T-helper 1 cell (primary cell): Measurements from ENCODE around the gene NEMP1.
A peak's percentile ranks its signal among the peaks of the same experiment; 100 is the strongest.
"Not testable (repeated sequence)": the region's sequence is repeated elsewhere in the genome, so short reads cannot be mapped to it uniquely, and the experiment has no call there.

Source experiments
- DNase-seq, 5 donors: peaks; one replicate each; pipeline ENCODE4 v3.0.0-alpha.2; 2012 to 2020

The NEMP1 gene

DNA sequence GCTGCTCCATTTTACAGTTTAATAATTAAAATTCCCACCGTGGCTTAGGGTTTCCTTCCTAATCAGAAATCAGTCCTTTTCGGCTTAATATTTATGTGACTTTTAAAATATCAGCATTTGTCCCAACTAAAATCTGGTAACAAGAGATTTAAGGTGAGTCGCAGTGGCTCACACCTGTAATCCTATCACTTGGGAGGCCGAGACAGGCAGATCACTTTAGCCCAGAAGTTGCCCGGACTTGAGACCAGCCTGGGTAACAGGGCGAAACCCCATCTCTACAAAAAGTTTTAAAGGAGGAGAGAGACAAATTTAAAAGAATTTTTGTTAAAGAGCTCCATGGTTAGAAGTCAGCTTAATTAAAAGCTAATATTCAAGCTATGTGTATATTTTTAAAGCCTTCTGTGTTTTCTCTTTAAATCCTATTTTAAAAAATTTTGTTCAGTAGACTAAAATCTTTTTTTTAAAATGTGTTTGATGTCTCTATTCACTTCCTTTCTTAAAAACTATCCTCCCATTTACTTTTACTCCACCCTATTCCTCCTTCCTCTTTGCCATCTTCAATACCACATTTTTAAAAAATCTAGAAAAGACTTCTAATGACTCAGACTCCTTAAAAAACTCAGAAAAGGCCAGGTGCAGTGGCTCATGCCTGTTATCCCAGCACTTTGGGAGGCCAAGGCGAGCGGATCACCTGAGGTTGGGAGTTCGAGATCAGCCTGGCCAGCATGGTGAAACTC lies 58.4 kb downstream of the NEMP1 start:
- no peak for DNase-seq

DNA sequence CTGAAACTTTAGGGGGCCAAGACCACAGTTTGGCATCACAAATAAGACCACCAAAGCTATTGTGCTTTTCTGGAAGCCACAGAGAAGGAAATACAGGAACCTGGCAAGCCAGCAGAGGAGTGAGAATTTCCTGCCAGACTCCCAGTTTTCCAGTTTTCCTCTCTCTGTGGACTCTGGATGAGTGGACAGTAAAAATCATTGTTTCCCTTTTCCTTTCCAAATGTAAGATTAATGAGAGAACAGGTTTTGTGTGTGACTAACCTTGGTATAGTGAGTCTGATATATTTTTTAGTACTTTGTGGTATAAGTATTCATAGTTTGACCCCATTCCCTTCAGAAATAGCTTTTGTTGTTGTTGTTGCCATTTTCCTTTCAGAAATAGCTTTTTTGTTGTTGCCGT lies 59.7 kb downstream of the NEMP1 start:
- DNase-seq = no peak

DNA sequence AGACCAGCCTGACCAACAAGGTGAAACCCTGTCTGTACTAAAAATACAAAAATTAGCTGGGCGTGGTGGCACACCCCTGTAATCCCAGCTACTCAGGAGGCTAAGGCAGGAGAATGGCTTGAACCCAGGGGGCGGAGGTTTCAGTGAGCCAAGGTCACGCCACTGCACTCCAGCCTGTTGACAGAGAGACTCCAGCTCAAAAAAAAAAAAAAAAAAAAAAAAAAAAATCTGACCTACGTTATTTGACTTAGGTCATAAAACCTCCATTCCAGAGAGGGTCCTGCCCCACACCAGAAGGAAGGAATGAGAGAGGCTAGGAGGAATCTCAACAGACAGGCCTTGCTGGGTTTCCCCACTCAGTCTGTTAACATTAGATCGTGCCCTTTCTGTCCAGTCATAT lies 60.2 kb downstream of the NEMP1 start:
- not testable (repeated sequence) for DNase-seq

DNA sequence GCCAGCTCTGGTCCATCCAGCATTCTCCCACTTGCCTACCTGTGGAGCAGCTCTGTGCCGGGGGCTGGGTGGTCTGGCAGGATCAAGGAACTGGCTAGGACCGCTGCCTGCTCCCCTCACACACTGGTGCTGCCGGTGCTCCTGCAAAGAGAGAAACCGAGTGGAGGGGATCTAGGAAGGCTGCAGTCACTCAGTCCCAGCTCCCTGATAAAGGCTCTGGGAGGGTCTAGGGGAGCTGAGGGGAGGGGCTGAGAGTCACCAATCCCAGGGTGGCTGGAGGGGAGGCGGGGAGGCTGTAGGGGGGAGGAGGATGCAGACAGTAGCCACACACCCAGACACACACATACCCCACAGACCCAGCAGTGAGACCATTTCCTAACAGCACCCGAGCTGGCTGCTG lies 62.2 kb downstream of the NEMP1 start, which contains the start of gene TAC3:
Gene TAC3, minus strand, starts transcription at position 182 of the 400 bp plus-strand sequence. CDS start 732 bp downstream, outside the sequence.
- DNase-seq = no peak

DNA sequence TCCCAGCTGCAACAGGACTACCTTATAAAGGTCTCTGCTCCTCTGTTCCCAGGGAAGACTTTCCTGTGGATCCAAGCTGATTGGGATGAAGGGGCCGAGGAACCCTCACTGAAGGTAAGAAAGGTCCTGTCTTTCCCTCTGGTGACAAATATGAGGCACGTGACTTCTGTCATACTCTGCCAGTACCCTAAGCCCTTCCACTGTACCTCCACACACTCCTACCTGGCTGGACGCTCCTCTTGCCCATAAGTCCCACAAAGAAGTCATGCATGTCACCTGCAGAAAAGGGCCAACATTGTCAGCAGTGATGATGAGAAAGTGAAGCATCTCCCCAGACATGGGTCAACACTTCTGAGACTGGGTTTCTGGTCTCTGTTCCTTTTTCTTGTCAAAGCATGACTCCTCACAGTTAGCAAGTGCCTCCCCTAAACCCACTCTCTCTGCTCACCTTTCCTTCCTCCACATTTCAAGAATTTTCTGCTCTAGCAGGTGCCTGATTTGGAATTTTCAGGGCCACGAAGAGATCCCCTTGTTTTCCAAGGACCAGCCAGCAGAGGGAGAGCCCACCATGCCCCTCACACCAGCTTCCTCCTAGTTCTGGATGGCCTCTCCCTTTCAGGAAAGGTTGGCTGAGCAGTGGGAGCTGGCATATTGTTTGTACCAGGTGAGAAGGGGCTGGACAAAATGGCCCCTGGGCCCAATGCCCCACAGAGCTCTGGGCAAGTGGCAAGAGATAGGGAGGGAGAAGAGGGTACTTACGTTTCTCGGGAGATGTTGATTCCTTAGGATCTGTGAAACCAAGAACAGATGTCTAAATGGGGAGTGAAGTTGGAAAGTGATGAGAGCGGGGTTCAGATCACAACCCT lies 65.8 kb downstream of the NEMP1 start:
- DNase-seq = no peak

DNA sequence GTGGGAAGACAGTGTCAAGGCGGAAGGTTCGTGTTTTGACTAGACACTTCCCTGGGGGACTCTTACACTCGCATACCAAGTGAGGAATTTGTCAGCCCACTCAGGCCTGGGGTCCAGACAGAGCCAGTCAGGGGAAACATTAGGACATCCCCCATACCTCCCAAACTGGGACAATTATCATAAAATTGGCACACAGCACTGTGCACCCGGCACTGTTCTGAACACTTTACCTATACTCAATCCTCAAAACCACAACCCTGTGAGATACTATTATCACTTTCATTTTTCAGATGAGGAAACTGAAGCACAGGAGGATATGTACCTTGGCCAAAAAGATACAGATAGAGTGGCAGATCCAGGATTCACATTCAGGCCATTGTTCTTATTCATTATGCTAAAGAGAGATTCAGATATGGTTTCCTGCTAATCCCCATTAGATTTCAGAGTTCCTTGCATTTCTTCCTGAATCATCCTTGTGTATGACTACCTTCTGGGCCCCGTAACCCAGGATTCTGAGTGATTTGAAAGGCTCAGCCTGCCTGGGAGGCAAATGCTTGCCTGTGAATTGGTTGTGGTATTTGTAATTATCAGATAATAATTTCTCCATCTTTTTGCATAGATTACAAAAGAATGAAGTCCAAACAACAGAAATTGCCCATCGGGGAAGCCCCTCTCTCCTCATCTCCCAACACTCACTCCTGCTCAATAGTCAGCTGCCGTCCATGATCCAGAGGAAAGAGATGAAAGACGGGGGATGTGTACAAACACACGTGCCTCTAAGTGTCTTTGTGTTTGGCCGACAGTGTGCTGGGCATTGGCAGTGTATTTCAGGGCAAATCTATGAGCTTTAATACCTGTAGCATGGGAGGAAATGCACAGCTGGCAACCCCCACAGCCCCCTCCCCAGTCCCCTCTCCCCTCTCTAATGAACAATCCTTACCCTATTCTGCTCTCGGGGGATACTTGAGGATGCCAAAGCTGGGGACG lies 66.9 kb downstream of the NEMP1 start:
- peak in 1 of 5 donors; percentile 53 for DNase-seq

DNA sequence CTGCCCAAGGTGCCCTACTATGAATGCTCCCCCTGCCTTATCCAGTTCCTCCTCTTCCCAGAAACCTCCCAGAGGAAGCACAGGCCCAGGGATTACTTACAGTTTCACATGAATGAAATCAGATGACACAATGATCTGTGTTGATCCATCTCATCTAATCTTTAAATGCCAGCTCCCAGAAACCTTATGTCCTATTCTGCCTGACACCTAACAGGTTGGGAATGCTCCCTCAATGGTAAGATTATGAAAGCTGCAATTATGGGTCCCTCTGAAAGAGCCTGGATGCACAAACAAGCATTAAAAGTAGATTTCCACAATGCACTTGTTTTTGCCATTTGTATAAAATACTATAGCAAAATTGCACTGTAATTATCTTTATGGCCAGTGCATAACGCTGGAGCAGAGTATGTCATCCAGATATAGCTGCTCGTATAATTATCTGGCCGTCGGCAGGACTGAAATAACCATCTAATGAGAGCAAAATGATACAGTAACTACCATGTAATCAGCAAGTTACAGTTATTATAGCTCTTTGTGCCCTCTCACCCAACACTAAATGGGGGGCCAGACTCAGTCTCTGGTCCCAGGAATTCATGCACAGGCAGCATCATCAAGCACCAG lies 67.9 kb downstream of the NEMP1 start:
- DNase-seq = no peak

DNA sequence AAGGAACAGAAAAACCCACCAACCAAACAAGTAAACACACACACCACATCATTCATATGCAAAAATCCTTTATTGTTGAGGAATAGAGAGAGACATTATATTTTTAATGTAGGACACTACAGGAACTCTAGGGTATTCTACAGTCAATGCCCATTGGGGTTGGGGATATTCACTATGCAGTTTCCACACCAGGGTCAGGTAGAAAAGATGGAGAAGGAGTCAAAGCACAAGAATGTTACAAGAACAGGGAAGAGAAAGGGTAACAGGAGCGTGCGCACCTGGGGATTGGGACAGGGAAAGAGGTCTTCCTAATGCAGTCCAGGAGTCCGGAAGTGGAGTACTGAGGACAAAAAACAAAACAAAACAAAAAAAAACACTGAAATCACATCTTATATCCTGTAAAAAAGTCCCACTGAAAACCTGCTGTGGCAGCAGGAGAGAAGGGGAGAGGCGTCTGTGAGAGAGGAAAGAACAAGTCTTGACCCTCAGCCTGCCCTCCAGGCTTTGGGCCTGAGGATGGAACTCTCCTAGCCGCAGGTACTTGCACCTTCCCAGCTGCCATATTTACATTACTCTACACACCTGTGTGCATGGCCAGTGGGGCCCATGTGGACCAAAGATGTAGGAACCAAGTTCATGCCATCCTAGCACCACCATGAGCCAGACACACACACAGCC lies 68.5 kb downstream of the NEMP1 start:
- no peak for DNase-seq

DNA sequence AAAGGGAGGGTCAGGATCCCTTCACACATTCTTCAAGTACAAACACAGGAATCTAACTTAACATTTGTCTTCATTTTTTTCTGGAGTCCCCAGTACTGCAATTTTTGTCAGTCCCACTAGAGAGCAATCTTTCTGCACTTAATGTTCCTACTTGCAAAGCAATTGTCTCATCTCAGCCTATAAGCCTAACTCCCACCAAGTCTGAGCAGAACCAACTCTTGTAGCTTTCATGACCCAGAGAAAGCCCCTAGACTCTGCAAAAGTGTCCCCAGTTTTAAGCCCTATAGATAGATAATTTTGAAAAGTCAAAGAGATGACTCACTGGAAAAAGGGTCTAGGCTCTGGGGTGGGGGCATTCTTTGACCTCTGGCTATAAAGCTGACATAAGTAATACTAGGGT lies 70.4 kb downstream of the NEMP1 start:
- peak in 1 of 5 donors; percentile 61 for DNase-seq

DNA sequence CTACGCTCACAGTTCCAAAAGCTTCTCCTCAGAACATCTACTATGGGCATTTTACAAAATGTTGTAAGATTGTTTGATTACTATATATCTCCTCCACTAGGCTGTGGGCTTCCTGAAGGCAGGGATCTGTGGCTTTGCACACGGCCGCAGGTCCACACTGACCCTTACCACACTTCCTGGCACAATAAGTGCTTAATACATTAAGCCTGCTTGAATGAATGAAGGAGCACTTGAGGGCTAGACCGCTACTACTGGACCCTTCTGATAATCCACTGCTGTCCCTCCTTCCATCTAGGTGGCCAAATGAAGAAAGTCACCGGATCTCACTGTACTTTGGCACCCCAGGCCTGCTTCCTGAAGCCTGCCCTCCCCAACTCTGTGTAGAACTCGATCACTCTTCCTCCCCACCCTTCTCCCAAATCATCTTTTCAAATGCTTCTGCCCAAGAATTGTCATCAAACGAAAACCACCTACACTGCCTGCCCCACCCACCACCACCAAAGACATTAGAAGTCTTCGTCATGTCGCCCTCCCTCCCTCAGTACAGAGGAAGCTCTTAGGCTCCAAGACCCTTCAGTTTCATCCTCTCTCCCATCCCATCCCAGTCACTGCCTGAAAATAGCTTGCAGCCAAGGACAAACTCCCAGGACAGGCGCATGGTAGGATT lies 71.6 kb downstream of the NEMP1 start:
- no peak for DNase-seq

DNA sequence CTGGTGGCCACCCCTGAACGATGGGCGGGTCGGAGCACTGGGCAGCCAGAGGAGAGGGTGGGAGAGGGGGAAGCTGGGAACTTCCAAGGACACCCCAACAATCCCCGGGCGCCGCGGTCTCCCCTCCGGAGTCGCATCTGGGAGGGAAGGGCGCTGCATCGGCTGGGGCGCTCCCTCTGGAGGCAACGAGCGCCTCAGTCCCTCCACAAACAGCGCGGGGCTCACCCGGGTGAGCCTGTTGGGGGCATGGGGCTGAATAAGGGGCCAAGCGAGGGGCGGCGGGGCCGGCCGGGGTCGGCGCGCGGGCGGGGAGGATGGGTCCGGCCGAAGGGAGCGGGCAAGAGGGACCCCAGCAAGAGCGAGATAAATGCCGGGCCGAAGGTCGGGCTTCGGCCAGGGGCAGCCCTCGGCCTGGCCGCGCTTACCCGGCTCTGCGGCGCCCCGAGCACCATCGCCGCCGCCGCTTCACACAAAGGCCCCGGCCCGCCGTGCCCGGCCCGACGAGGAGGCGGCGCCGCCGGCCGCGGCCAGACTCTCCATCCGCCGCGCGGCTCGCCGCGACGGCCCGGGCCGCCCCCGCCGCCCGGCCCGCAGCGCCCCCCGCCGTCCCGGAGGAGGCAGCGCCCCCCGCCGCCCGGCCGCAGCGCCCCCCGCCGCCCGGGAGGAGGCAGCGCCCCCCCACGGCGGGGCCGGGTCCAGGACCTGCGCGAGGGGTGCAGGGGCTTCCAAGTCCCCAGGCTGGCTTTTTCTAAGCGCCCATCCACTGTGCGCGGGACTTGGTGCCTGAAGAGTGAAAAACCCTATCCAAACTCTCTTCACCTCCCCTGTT lies 72.4 kb downstream of the NEMP1 start, which contains the start of gene ZBTB39:
Gene ZBTB39, minus strand, starts transcription at position 567 of the 829 bp plus-strand sequence. CDS start 1,629 bp downstream, outside the sequence.
- peak; percentile 45 to 71 (median 50) for DNase-seq
